Neural progenitor cell (in vitro differentiated cells): ENCODE results near the gene IRAK3. TPM values are rescaled to one million over a fixed set of nuclear protein-coding genes. Genes with fewer than 3 reads are reported as not detected.
A peak's percentile ranks its signal among the peaks of the same experiment; 100 is the strongest.

Experiments used
- DNase-seq: peaks from one replicate; pipeline ENCODE4 v3.0.0-alpha.2; 2016; ENCODE audit warnings: low spot score
- H2AFZ ChIP-seq: fragments of 200-600 bp; sonication (generic); replicated peaks from 2 replicates; pipeline ENCODE4 v1.6.1; 2016; ENCODE audit warnings: antibody characterized with exemption
- H3F3A ChIP-seq: fragments of 200-600 bp; sonication (generic); 2 replicates; pipeline ENCODE4 v1.6.1; 2016; ENCODE audit warnings: antibody characterized with exemption, low read depth
- H3K27ac ChIP-seq: fragments of 200-600 bp; sonication (generic); 2 replicates; pipeline ENCODE4 v1.5.1; 2016; ENCODE audit warnings: mild to moderate bottlenecking
- H3K27me3 ChIP-seq: fragments of 200-600 bp; sonication (generic); 2 replicates; pipeline ENCODE4 v1.6.1; 2016; ENCODE audit warnings: mild to moderate bottlenecking, moderate library complexity
- H3K36me3 ChIP-seq: fragments of 200-600 bp; sonication (generic); 2 replicates; pipeline ENCODE4 v1.5.1; 2016
- H3K4me1 ChIP-seq: fragments of 200-600 bp; sonication (generic); 2 replicates; pipeline ENCODE4 v1.6.1; 2016; ENCODE audit warnings: mixed run types
- H3K4me2 ChIP-seq: fragments of 200-600 bp; sonication (generic); 2 replicates; pipeline ENCODE4 v1.6.1; 2016
- H3K4me3 ChIP-seq: fragments of 200-600 bp; sonication (generic); 2 replicates; pipeline ENCODE4 v1.5.1; 2016
- H3K79me2 ChIP-seq: fragments of 200-600 bp; sonication (generic); 2 replicates; pipeline ENCODE4 v1.6.1; 2016; ENCODE audit warnings: low read depth
- H3K9ac ChIP-seq: fragments of 200-600 bp; sonication (generic); 2 replicates; pipeline ENCODE4 v1.6.1; 2016
- H3K9me3 ChIP-seq: fragments of 200-600 bp; sonication (generic); 2 replicates; pipeline ENCODE4 v1.5.1; 2016; ENCODE audit warnings: low read depth
- H4K20me1 ChIP-seq: fragments of 200-600 bp; sonication (generic); 2 replicates; pipeline ENCODE4 v1.6.1; 2016; ENCODE audit warnings: low read depth
- H3K27ac Mint-ChIP-seq: 3 replicates; pipeline ENCODE4 v1.8.0; 2021; ENCODE audit warnings: mixed read lengths
- H3K27me3 Mint-ChIP-seq: 2 replicates; pipeline ENCODE4 v1.8.0; 2022; ENCODE audit warnings: low read depth, mild to moderate bottlenecking, inconsistent platforms, moderate library complexity, mixed read lengths; ENCODE audit not compliant: insufficient read depth
- H3K36me3 Mint-ChIP-seq: 3 replicates; pipeline ENCODE4 v1.8.0; 2021; ENCODE audit warnings: mixed read lengths
- H3K4me1 Mint-ChIP-seq: 3 replicates; pipeline ENCODE4 v1.8.0; 2021; ENCODE audit warnings: mixed read lengths
- H3K4me3 Mint-ChIP-seq: 3 replicates; pipeline ENCODE4 v1.8.0; 2021; ENCODE audit warnings: mild to moderate bottlenecking, moderate library complexity, mixed read lengths
- H3K9me3 Mint-ChIP-seq: 3 replicates; pipeline ENCODE4 v1.8.0; 2020; ENCODE audit warnings: mixed read lengths
- CTCF ChIP-seq: fragments of 200-600 bp; sonication (generic); IDR thresholded peaks from 2 replicates; pipeline ENCODE4 v1.5.1; 2017; ENCODE audit warnings: antibody characterized with exemption, mild to moderate bottlenecking
- EZH2 ChIP-seq: fragments of 200-600 bp; sonication (generic); IDR thresholded peaks from 2 replicates; pipeline ENCODE4 v1.6.1; 2017; ENCODE audit warnings: antibody characterized with exemption, mild to moderate bottlenecking, moderate library complexity
- EZH2phosphoT487 ChIP-seq: fragments of 200-600 bp; sonication (generic); IDR thresholded peaks from 2 replicates; pipeline ENCODE4 v1.6.1; 2017; ENCODE audit warnings: antibody characterized with exemption
- total RNA-seq: library from RNA; depleted of rRNA; stranded (reverse); fragments of >200 nt; gene quantifications from 2 replicates; pipeline ENCODE4 v1.2.3, GENCODE V29; 2015; ENCODE audit warnings: low replicate concordance

Gene IRAK3
- total RNA-seq, 1 donor from 2014 or later: 3.0 TPM

GRCh38 chr12:66268562-66268961 lies 79.5 kb downstream of the IRAK3 start:
- no peaks in the 10 kb centered on the region for H3K9me3 ChIP-seq
- no peaks in the 10 kb centered on the region for H3K79me2 ChIP-seq
- H2AFZ ChIP-seq: no peak overlapping the region

GRCh38 chr12:66269142-66269541 lies 80.1 kb downstream of the IRAK3 start:
- no peak overlapping the region for H3K9ac ChIP-seq
- Mint-ChIP-seq H3K9me3 (no peaks in the 10 kb centered on the region), H3K36me3 (no peaks in the 10 kb centered on the region), H3K27me3 (no peaks in the 10 kb centered on the region), H3K4me1 (no peaks in the 10 kb centered on the region), H3K4me3 (no peak overlapping the region), H3K27ac (no peak overlapping the region)
- H3K79me2 ChIP-seq: no peaks in the 10 kb centered on the region
- H3K27me3 ChIP-seq: no peaks in the 10 kb centered on the region
- no peaks in the 10 kb centered on the region for H4K20me1 ChIP-seq
- TF ChIP-seq EZH2 (no peak), CTCF (no peak), EZH2phosphoT487 (no peak)
- H3F3A ChIP-seq: peaks cover 5% of the 10 kb centered on the region
- no peaks in the 10 kb centered on the region for H3K36me3 ChIP-seq
- DNase-seq: no peak
- H3K4me1 ChIP-seq: peaks cover 3% of the 10 kb centered on the region
- no peak overlapping the region for H3K4me3 ChIP-seq
- no peak overlapping the region for H3K27ac ChIP-seq
- H2AFZ ChIP-seq: peak overlapping the region; percentile 99
- H3K9me3 ChIP-seq: no peaks in the 10 kb centered on the region
- no peak overlapping the region for H3K4me2 ChIP-seq

More at GRCh38 chr12:66268562-66268961, 79.5 kb downstream of the IRAK3 start:
- no peaks in the 10 kb centered on the region for H3K27me3 Mint-ChIP-seq
- H3K36me3 Mint-ChIP-seq: no peaks in the 10 kb centered on the region
- TF ChIP-seq EZH2phosphoT487: no peak
- TF ChIP-seq EZH2: no peak
- TF ChIP-seq CTCF: no peak
- no peaks in the 10 kb centered on the region for H3K4me1 Mint-ChIP-seq
- H3K27ac Mint-ChIP-seq: no peak overlapping the region
- Histone ChIP-seq H3K9ac (no peak overlapping the region), H4K20me1 (no peaks in the 10 kb centered on the region), H3K27me3 (no peaks in the 10 kb centered on the region), H3K4me2 (no peak overlapping the region), H3K27ac (no peak overlapping the region), H3K4me1 (peaks cover 3% of the 10 kb centered on the region), H3K36me3 (no peaks in the 10 kb centered on the region), H3F3A (peaks cover 5% of the 10 kb centered on the region), H3K4me3 (no peak overlapping the region)
- no peak for DNase-seq
- H3K4me3 Mint-ChIP-seq: no peak overlapping the region
- no peaks in the 10 kb centered on the region for H3K9me3 Mint-ChIP-seq

DNA sequence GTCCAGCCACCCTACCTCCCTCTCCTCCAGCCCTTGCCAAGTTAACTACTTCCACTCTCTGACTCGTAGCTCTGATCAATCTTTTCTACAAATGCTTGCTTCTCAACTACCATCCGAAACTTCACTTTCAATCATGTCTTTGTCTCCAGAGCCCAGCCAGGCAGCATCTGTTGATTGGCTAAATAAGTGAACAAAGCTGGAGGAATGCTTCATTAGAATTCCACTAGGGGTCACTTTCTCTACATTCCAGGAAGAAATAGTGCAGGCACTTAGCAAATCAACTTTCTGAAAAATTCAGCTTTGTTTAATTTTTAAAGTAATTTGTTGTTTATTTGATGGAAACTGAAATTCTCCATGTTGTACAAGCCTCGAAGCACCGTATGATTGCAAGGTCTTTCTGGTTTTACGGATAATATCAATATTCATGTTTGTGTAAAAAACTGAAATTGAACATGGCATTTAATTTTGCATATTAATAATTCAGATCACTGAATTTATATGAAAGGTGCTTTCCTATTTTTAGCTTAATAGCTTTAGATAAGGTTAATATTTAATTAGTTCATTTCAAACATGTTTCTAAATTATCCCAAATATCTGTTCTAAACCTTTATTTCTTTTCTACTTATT lies 80.9 kb downstream of the IRAK3 start:
- Histone ChIP-seq H3K36me3 (no peaks in the 10 kb centered on the region), H3K79me2 (no peaks in the 10 kb centered on the region), H3K27me3 (no peaks in the 10 kb centered on the region), H3K9ac (no peak overlapping the region), H3K4me2 (no peak overlapping the region), H3K4me3 (no peak overlapping the region), H4K20me1 (no peaks in the 10 kb centered on the region), H3K9me3 (no peaks in the 10 kb centered on the region), H2AFZ (peak overlapping the region; percentile 99), H3F3A (peaks cover 5% of the 10 kb centered on the region), H3K4me1 (peaks cover 3% of the 10 kb centered on the region), H3K27ac (no peak overlapping the region)
- H3K4me3 Mint-ChIP-seq: no peak overlapping the region
- DNase-seq: peak; percentile 78
- H3K27ac Mint-ChIP-seq: no peak overlapping the region
- no peaks in the 10 kb centered on the region for H3K27me3 Mint-ChIP-seq
- TF ChIP-seq CTCF: peak; percentile 70
- TF ChIP-seq EZH2: no peak
- TF ChIP-seq EZH2phosphoT487: no peak
- no peaks in the 10 kb centered on the region for H3K9me3 Mint-ChIP-seq
- H3K4me1 Mint-ChIP-seq: no peaks in the 10 kb centered on the region
- H3K36me3 Mint-ChIP-seq: no peaks in the 10 kb centered on the region
